Measurements from ENCODE around the gene YES1.
"Not testable (repeated sequence)": the region's sequence is repeated elsewhere in the genome, so short reads cannot be mapped to it uniquely, and the experiment has no call there.

Gene YES1

DNA sequence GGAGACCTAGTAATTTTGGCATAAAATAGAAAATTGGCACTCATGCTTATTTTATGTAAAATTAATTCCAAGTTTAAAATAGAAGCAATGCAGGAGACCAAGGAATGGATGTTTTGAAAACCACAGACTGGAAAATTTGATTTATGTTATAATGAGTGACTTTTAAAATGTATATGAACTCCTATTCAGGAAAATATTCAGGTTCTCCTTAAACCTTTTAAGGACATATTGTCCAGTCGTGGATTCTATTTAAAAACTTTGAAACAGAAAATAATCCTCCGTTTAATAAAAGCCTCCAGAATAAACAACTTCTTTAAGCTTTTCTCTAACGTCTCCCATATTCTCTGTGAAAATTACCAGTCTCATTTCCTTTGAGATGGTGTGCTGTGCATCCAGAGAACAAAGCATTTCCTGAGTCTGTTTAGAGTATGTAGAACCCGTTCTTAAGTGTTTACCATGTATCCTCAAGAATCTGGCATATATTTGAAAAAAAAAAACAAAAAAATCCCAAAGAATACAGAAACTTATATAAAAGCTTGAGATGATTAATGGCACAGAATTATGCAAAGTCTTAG lies 8.6 kb upstream of the YES1 start:
- no peak for DNase-seq

DNA sequence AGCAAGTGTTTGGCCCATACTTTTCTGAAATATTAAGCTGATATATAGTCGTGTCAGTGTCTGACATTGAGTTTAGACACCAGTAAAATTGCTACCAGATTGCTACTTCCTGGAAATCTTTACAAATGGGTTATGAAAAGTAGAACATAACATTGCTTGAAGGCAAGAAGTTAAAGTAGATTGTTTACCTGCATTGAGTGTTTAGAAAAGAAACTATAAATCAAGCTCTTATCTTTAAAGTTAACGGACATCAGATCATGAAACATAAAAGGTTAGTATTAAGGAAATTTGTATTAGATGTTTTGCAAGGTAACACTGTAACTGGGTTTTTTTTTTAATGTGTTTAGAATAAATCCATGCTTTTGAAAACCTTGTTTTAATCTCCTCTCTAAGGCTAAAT lies 4.8 kb upstream of the YES1 start:
- no peak for DNase-seq

DNA sequence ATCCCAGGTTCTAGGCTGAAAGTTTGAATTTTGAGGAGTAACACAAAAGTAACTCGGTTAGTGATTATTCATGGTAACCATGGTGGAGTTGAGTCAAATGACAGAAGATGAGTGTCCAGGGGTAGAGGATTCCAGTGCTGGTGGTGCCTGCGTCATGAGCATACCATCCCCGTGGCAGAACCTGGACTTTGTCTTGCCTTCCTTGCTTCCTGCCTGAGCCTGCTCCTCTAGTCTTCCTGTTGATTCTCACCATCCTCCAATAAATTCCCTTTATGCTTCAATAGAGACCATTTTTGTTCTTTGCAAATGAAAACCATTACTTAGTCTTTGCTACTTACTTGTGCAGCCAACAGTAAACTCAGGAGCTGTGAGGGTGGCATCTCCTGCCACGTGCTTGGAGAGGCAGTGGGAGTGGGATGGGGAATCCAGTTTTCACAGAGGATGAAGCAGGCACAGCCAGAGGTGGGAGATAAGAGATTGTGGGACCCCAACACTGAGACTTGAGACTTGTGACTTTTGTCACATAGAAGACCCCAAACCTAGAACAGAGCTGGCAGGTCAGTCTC lies 4.1 kb upstream of the YES1 start:
- no peak for DNase-seq

DNA sequence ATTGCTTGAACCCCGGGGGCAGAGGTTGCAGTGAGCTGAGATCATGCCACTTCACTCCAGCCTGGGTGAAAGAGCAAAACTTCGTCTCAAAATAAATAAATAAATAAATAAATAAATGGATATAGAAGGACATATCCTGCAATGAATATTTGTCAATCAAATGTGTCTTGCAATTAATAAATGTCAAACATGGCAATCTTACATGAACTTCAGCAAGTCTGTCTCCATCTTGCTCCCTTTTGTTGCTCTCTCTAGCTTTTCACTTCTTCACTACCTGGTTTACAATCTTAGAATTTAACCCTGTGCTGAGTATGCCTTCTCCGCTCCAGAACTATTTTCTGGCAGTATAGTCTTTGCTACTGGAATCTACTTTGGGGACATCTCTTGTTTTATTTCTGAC lies 3.3 kb upstream of the YES1 start:
- no peak for DNase-seq

DNA sequence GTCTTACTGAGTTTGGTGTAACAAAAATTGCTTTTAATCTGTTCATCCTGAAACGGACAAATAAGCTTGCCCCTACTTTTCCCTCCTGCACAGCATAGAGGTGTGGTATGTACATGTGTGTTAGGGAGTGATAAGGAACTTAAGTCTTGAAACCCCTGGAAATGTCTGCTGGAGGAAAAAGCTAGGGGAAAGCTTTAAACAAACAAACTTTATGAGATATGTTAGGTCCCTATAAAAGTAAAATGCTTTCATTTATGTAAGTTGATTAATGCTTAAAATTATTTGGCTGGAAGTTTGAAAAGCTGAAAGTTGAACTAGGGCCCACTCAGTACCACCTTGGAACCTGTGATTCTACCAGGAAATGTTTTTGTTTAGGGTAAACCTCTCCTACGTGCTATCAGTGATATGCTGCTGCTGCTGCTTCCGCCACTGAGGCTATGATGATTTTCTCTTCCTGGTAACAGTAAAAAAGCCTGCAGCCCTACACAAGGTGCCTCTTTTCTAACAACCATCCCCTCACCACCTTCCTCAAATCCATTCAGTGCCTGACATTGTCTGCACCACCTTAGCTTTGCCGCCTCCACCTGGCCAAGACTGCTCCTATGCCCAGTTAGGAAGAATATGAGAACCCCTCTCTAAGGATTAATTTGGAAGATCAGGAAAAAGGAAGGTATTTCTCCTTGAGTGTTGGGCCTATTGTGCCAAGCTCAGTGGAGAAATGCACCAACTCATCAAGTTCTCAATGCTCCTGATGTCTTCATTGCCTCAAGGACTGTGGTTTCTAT lies 2.5 kb upstream of the YES1 start:
- DNase-seq: peak in 1 of 6 experiments; percentile 20

DNA sequence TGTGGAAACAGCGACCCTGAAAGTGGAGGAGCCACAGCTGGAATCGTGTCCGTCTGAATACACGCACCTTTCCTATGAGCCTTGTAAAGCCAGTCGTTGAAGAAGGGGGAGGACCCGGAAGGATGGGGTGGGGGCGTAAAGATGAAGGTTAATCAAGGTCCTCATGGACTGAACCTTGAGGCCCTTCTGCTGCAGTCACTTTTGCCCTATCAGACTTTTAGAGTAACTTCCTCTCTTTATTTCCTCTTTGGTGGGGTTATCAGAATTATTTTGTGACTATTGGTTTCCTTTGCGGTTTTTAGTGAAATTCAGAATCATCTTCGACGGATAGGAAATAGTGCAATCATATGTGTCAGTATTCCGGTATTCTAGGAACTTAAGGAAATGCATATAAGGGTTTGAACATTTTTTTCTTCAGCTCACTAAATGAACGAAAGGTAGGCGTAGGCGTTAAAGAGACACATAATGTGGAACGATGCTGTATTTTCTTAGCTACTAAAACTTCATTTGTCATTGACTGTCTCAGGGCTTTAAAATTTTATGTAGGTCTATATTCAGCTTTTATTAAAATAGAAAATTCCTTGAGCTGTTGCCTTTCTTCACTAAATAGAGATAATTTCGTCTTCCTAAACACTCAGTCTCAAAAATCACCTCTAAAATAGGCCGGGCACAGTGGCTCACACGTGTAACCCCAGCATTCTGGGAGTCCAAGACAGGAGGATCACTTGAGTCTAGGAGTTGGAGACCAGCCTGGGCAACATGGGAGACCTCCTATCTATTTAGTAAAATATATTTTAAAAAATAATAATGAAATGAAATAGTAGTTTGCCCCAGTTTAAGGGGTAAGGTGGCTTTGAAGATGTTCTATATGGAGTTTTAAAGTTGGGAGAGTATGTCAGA lies 1.4 kb upstream of the YES1 start:
- peak in 5 of 6 experiments; percentile 47 to 84 (median 79) for DNase-seq

DNA sequence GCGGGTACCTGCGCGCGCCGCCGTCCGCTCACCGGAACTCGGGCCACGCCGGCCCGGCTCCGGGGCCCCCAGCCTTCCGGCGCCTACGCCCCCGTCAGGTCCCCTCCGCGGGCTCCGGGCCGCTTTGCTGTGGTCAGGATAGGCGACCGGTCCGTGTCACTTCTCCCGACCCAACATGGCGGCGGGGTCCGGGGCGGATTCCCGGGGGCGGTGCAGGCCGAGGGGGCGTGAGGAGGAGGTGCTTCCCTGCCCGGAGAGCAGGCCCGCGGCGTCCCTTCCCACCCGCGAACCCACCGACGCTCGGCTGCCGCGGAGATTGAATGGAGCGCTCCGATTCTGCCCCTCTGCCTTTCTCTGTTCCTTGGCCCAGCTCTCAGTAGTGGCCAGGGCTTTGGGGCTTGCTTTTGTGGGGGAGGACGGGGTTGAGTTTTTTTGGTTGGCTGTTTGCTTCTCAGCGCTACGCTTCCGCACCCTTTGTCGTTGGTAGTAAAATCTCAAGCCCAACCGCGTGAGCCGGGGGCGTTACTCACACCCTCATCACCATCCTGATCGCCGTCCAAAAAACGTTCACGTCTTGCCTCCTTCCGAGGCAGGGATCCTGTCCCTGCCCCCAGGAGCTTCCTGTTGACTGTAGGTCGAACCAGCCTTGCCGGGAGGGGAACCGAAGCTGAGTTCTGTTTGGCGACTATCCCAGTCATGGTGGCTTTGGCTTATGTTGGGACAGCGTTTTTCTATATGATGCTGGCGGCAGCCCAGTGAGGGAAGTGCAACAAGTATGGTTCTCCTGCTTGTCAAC lies 532 bp upstream of the YES1 start:
- DNase-seq: peak; percentile 65 to 90 (median 80)

DNA sequence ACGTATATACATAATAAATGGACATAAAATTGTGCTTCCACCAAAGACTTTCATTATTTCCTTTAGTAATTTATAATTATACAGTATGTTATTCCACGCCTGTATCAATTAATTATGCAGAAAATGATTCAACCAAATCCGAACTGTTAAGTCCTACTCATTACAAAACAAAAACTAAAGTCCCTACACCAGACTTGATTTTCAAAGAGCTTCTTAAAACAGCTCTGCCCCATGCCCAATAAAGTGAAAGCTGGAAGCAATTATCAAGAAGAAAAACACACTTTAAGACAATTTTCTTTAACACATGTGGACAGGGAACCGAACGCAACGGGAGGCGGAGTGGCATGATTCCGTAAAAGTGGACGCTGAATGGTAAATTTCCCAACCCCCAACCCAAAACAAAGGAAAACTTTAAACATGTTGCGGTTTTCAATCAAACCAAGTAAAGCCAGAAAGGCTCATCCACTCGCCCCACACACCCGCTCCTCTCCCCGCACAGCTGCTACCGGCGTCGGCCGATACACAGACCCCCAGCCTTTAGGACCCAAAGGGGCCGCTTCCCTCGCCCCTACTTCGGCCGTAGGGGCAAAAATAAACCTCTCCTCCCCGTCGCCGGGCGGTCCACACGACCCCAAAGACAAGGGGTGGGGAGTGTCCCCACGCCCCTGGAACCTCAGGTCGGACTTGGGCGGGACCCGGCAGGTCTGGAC lies 705 bp downstream of the YES1 start:
- peak in 2 of 6 experiments; percentile 22 to 44 for DNase-seq

DNA sequence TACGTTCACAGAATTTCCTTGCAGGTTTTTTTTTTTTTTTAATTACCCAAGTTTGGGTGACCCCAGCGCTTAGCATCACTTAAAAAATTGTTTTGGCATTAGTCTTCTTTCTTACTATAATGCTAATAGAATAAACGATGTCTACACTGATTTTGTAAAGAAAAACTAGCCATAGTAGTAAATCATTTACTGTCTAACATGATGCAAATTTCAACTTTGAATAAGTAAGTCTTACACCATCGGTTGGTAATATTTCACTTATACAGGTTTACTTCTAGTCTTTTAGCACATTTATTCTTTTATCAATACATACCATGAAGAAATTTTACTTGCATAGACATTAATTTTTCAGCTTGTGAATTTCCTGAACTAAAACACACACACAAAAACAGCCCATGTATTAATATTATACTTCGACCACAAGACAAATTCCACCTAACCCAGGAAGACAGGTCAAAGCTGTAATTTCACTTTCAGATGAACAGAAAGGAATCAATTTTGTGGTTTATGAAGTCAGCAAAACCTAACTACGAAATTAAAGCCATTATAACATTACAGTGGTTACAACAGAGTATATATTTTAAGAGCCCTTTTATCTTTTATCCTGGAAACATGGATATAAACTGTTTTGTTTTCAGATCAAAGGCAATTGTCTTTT lies 1.9 kb downstream of the YES1 start:
- no peak for DNase-seq

DNA sequence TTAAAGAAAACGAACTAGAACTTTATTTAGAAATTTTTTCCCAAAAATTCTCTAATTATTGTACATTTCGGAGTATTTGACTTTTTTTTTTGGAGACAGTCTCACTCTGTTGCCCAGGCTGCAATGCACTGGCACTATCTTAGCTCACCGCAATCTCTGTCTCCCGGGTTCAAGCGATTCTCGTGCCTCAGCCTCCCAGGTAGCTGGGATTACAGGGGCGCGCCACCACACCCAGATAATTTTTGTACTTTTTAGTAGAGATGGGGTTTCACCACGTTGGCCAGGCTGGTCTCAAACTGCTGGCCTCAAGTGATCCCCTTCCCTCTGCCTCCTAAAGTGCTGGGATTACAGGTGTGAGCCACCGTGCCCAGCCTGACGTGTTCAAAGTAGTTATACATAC lies 2.8 kb downstream of the YES1 start:
- DNase-seq: not testable (repeated sequence)

DNA sequence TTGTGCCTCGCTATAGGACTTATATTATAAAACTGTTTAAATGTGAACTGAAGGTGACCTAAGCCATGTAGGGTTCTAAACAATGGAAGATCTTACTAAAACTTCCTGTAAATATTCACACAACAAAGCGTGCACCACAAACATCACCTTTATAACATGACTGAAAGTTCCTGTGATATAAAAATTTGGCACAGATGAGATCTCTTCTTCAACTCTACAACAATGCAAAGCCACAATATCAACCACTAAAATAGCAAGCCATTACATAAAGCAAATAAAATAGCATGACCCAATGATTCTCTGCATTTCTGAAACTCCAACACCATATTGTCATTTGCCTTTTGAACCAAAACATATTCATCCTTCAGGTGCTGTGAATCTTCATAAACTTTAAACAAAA lies 3.5 kb downstream of the YES1 start:
- peak in 3 of 6 experiments; percentile 11 to 41 (median 22) for DNase-seq

DNA sequence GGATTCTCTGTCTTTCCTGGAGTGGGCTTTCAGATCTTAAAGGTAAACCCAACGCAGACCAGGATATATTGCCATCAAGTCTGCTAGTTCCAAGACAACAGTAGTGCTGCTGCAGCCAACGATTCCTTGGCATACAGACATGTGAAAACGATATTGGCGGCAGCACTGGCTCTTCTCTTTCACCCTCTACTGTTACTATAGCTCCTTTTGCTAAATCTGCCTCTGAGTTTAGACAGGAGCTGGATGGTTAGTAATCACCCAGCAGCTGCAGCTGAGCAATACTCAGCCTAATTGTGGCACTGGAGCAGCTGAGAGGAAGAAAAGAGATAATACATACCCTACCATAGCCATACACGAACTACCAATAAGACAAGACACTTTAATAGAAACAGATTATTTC lies 4.0 kb downstream of the YES1 start:
- DNase-seq: peak in 1 of 6 experiments; percentile 41

DNA sequence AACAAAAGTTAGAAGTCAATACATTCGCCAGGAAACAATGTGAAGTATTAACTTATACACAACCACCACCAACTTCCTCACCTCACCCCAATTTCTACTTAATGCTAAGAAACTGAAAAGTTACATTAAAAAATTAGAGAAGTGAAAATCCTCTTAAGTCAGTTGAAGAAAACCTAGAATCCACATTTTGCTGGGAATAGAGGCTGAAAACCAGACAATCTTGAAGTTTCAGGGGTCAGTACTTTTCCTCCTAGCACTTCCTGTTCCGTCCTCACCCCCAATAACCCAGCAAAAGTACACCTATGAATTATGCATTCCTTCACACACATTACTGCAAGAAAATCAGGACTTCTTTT lies 6.3 kb downstream of the YES1 start:
- no peak for DNase-seq

DNA sequence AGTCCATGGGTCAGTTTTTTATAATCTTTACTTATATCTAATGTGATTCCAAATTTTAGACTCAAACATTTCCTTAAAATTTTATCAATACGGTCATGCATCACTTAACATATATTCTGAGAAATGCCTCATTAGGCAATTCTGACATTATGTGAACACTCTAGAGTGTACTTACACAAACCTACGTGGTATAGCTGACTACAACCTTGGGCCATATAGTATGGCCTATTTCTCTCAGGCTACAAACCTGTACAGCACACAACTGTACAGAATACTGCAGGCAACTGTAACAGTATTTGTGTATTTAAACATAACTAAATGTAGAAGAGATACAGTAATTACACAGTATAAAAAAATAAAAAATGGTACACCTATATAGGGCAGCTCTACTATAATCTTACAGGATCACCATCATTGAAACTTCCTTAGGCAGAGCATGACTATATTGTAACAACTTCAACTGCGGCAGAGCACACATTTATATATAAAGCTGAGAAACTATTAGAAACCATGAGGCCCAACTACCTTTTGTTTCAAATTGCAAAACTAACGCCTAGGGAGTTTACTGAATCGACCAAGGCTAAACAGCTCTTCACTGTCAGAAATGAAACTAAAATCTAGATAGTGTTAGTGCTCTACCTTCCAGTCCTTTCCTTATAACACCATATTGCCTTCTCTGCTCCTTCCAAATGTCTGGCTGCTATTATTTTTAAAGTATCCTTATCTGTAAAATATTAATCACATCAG lies 6.9 kb downstream of the YES1 start:
- peak in 1 of 6 experiments; percentile 6 for DNase-seq

DNA sequence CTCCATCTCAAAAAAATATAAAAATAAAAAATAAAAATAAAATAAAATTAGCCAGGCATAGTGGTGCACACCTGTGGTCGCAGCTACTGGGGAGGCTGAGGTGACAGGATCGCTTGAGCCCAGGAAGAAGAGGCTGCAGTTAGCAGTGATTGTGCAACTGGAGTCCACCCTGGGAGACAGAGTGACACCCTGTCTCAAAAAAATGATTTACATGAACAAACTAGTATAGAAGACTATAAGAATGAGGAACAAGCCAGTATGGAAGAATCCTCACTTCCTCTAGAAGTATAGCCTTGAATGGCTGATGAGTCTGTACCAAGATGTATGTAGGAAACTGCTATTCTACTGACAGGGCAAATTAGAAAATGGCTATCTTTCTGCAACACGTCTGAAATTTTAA lies 10.9 kb downstream of the YES1 start:
- no peak for DNase-seq

DNA sequence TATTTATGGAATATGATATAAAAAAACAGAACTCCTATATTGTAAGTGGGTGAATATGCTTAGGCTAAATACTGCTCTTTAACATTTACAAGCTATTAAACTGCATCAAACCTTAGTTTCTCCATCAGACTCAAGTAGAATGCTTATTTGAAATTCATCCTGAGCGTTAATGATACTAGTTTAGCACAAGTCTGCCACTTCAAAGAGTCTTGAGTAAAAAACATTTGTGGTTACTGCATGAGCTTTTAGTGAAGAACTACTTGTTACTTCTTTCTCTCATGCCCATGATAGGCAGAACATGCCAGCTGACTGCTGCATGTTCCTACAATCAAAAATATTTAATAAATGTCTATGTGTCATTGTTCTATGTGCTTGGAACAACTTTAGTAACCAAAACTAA lies 12.1 kb downstream of the YES1 start:
- peak in 1 of 6 experiments; percentile 1 for DNase-seq

DNA sequence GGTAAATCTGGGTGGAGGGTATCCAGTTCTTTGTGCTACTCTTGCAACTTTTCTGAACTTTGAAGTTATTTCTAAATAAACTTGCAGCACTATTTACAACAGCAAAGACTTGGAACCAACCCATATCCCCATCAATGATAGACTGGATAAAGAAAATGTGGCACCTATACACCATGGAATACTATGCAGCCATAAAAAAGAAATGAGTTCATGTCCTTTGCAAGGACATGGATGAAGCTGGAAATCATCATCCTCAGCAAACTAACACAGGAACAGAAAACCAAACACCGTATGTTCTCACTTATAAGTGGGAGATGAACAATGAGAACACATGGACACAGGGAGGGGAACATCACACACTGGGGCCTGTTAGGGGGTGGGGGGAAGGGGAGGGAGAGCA lies 16.7 kb downstream of the YES1 start:
- DNase-seq: not testable (repeated sequence)

DNA sequence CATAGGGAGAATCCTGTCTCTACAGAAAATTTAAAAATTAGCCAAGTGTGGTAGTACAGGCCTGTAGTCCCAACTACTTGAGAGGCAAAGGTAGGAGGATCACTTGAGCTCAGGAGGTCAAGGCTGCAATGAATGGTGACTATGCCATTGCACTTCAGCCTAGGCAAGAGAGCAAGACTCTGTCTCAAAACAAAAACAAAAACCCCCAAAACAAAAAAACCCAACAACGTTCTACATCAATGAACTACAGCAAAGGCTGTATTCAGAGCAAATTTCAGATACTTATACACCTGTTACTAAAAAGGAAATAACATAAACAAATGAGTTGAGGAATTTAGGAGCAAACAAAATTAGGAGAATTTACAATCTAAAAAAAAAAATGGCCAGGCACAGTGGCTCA lies 22.6 kb downstream of the YES1 start:
- no peak for DNase-seq

DNA sequence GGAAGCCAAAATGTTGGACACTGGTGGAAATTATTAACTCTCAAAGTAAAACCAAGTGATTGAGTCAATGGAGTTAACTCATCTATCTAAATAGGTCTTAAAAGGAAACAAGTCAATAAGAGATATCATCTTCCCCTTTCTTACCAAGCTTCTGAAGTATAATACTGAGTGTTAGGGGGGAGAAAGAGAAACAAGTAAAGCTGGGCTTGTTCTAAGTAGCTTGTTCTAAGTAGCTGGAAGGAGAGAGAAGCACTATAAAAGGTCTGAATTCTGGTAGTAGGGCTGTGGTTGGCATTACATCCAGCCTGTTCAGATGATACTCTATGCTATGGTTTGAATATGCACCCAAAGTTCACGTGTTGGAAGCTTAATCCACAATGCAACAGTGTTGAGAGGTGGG lies 26.8 kb downstream of the YES1 start:
- no peak for DNase-seq

DNA sequence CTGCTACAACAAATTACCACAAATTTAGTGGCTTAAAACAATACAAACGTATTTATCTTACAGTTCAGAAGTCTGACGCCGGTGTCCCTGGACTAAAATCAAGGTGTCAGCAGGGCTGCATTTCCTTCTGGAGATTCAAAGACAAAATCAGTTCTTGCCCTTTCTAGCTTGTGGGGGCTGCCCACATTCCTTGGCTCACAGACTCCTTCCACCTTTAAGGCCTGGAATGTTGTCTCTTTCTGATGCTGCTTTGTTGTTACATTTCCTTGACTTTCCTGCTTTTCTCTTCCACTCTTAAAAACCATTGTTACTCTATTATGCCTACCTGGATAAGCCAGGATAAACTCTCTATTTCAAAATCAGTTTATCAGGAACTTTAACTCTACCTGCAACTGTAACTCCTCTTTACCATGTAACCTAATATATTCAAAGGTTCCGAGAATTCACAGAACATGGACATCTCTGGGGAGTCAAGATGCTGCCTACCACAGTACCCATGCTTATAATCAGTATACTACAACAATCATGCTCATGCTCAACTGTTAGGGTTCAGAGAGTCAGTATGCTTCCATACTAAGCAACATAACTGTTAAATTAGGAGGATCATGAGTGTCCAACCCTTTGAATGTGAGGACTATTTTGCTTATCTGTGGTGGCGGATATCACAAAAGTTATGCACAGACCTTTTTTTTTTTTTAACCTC lies 27.4 kb downstream of the YES1 start:
- no peak for DNase-seq

Data from stimulated activated naive CD4-positive, alpha-beta T cell (primary cell).